HG03571 (cell line): ENCODE data around the gene TUBB2B.
"Not testable (repeated sequence)": the region's sequence is repeated elsewhere in the genome, so short reads cannot be mapped to it uniquely, and the experiment has no call there.

Experiments
- ATAC-seq: cut with Tn5 transposase; IDR thresholded peaks from one replicate; pipeline ENCODE4 v1.9.1; 2021; ENCODE audit not compliant: unreplicated experiment

Gene TUBB2B

DNA sequence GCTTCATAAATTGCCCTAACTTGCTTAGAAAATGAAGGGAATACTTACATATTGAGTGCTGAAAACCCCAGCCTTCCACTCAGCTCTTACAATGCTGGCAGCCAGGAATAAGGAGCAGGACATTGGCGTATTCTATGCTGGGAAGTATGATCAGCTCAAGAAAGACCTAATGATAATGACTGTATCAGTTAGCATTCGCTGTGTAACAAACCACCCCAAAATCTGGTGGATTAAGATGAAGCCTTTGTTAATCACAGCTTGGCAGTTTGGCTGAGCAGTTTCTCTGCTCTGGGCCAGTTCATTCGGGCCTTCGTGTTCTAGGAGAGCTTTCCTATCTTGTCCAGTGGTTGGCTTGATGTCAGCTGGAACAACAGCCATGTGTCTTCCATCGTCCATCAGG is 36.7 kb downstream of the TUBB2B start:
- ATAC-seq: no peak

DNA sequence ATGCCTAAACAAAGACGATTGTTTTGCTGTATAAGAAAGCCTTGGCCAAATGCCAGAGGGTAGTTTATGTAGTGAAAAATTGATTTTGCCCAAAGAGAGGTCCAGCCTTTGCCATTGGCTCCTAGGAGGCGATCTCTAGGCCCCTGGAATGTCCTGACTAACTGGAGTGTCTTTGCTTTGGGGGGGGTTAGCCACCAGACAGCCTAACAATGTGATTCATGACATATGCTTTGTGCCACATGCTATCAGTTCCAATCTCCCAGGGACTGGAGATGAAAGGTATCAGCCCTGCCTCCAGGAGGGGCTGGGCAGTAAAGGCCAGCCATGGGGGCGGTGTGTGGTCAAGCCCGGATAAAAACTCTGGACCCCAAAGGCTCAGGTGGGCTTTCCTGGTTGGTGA is 37.4 kb downstream of the TUBB2B start:
- no peak for ATAC-seq

DNA sequence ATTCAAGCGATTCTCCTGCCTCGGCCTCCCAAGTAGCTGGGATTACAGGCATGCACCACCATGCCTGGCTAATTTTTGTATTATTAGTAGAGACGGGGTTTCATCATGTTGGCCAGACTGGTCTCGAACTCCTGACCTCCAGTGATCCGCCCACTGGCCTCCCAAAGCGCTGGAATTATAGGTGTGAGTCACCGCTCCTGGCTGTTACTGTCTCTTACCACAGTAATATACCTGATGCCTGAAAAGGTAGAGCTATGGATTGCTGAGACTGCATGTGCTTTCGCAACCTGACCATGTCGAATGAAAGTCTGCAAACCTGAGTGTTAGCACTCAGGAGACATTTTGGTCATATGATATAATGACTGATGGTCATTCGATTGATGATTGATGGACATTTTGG is 38.3 kb downstream of the TUBB2B start:
- not testable (repeated sequence) for ATAC-seq

DNA sequence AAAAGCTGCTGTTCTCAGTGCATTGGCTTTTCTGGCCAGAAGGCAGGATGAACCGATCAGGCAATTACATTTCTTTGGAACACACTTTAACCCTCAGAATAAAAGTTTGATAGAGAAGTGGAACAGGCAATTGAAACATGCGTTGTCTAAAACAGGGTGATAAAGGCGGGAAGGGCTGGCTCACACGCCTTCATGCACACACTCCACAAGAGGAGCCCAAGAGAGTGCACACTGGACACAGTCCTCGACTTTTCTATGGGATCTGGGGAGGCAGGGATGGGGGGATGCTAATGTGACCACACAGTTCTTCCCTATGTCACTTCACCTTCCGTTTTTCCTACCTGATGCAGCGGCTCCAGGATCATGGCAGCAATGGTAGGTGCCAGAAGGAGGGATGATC is 39.2 kb downstream of the TUBB2B start:
- no peak for ATAC-seq

DNA sequence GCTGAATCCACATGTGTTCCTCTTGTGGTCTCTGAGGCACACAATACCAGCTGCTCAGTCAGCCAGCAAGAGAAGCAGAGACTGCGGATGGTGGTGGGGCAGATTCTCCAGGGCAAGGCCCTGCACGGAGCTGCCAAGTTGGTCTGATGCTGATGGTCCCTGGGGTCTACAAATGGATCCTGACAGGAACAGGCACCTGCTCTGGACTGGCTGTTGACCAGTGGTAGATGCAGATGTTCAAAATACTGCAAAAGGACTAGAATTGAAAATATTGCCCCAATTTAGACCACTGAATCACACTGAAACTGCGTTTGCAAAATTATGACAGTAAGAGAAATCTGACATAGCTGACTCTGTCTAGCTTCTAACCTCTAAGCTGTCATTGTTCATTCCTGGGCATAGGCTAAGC is 40.5 kb downstream of the TUBB2B start:
- no peak for ATAC-seq

DNA sequence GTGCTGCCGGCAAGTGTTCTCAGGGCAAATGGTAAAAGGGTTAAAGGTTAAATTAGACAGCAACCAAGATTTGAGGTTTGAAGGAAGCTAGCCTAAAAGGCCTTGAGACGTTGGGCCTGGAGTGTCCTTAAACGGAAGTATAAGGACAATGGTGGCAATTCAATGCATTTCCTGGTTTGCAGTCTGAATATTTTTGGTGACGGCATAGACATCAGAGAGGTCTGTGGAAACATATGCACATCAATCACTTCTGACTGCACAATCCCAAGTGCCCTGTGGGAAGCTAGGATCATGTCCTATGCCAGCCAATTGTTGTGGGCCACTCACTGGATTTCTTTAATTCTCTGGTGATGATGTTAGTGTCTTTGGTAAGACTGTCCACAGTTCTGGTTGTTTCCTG is 44.4 kb downstream of the TUBB2B start:
- no peak for ATAC-seq

DNA sequence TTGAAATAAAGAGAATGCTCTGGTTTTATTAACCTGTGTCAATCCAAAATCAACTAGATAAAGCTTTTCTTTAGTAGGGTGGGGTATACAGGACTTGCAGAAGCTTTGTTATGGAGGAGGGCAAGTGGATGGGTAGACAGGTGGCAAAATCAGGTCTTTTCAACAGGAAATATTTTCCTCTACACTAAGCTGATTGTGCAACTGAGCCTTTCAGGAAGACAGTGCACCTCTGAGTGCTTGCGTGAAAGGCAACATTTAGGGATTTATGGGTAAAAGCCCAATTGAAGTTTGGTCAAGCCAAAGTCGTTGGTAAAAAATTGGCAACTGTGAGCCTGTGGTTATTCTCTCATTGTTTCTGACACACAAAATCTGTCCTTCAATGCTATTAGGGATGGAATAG is 46.3 kb downstream of the TUBB2B start:
- ATAC-seq: no peak

DNA sequence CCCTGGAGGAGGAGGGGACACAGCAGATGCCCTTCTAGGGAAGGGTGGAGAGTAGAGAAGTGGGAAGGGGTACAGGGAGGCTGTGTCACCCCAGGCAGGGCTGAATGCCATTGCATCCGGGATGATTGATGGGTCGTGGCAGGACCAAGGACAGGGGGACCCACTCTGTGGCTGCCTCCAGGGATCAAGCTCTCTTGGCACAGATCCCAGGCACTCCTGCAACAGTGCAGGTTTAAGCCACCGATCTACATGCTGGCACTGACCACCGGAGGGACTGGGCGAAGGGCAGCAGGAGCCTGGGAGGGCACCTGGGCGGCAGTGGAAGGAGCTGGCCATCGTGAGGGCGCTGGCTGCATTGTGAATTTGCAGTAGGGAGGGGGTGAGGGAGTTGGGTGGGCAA is 47.5 kb downstream of the TUBB2B start:
- not testable (repeated sequence) for ATAC-seq

DNA sequence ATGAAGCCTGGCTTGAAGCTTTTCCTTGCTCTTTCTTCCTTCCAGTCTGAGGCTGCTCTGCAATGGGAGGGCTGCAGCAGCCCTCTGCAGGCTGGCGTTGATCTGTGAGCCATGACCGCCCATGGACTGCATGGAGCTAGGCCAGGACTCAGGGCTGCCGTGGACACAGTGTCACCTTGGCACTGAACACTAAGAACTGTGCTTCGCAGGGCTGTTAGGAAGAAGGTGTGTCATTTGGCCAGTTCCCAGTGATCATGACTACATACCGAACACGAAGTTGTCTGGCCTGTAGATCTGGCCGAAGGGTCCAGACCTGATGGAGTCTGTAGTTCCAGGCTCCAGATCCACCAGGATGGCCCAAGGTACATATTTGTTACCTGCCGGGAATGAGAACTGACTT is 48.8 kb downstream of the TUBB2B start:
- not testable (repeated sequence) for ATAC-seq

DNA sequence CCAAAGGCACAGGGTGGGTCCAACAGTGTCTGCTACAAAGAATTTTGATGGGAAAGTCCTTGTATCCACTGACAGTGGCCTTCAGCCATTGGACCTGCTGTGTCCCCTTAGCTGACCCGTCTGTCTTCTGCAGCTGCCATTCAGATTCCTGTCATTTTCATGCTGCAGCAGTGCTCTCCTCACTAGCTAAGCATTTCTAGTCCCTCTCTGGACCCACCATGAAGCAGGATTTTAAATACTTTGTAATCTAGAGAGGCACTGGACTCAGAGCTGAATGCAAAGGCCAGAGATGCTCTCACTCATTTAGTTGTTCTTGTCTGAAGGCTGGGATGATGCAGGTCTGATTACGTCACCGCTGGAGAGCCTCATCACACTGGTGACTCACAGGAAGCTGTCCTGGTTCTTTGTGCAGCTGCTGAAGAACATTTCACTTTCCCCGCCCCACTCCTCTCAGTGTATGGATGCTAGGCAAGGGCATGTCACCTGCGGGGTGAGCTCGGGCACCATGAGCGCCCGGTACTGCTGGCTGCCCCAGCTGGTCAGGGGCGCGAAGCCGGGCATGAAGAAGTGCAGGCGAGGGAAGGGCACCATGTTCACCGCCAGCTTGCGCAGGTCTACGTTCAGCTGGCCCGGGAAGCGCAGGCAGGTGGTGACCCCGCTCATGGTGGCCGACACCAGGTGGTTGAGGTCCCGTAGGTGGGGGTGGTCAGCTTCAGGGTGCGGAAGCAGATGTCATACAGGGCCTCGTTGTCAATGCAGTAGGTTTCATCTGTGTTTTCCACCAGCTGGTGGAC is 50.7 kb downstream of the TUBB2B start:
- ATAC-seq: no peak

DNA sequence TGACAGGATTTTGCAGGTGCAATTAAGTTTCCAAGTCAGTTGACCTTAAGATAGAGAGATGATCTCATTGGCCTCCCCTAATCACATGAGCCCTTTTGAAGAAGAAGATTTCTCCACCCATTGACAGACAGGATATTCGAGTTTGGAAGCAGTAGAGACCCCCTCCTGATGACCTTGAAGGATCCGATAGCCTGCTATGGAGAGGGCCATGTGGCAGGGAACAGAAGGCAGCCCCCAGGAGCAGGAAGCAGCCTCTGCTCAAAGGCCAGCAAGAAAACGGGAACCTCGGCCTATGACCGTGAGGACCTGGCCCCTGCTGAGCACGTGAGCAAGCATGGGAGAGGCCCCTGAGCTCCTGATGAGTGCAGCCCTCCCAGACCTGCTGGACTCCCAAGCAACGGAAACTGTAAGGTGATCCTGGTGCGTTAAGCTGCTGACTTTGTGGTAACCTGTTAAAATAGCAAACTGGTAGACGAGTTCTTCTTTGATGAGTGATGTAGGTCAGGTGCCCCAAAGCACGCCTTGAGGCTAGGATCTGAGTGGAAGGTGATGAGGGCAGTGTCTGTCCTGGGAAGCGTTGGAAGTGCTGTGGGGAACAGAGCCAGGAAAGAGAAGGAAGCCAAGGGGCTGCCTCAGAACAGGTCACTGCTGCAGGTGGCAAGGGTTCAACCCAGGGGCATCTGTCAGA is 51.6 kb downstream of the TUBB2B start:
- no peak for ATAC-seq
